Choroid plexus epithelial cell (primary cell): Measurements from ENCODE around the gene FYTTD1.

Experiments used
- DNase-seq: peaks from one replicate; pipeline ENCODE4 v3.0.0-alpha.2; 2010; ENCODE audit warnings: low read depth
- H3K4me3 ChIP-seq: 2 replicates; pipeline ENCODE4 v1.5.1; 2011; ENCODE audit warnings: low read depth, mild to moderate bottlenecking, control low read depth, low read length, moderate library complexity
- TF ChIP-seq, protein P1 (sequence below): conservative IDR thresholded peaks from 2 replicates; pipeline ENCODE4 v1.5.1; 2011; ENCODE audit warnings: low read depth, mild to moderate bottlenecking, control low read depth, inconsistent platforms, low read length, moderate library complexity

FYTTD1 gene

DNA sequence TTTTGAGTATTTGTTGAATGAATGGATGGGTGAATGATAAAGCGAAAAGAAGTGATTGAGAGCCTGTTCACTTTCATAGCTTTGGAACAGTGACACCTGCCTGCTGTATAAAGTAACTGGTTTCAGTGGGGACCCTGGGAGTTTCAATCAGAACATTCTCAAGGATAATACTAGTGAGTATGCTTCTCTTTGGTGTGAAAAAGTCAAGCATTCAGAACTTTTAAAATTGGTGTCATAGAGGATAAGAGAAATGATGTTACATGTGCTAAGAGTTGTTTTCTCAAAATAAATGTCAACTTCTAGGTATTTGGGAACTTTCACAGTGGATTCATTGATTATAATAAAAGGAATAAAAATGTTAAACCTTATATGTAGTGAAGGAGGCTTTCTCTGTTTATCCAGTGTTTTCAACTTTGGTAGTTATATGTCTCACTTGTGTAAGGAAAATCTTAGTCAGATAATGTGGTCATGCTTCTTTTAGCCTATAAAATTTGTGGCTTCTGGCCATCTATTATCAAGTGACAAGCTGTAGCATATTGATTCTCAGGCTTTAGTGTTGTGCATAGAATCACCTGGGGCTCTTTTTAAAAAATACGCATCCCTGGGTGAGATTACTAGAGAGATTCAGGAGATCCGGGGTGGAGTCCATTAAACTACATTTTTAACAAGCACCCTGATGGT is 53.2 kb downstream of the FYTTD1 start:
- peak; percentile 22 for DNase-seq
- H3K4me3 ChIP-seq: no peak overlapping the region
- TF ChIP-seq, protein P1, sequence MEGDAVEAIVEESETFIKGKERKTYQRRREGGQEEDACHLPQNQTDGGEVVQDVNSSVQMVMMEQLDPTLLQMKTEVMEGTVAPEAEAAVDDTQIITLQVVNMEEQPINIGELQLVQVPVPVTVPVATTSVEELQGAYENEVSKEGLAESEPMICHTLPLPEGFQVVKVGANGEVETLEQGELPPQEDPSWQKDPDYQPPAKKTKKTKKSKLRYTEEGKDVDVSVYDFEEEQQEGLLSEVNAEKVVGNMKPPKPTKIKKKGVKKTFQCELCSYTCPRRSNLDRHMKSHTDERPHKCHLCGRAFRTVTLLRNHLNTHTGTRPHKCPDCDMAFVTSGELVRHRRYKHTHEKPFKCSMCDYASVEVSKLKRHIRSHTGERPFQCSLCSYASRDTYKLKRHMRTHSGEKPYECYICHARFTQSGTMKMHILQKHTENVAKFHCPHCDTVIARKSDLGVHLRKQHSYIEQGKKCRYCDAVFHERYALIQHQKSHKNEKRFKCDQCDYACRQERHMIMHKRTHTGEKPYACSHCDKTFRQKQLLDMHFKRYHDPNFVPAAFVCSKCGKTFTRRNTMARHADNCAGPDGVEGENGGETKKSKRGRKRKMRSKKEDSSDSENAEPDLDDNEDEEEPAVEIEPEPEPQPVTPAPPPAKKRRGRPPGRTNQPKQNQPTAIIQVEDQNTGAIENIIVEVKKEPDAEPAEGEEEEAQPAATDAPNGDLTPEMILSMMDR: peak; percentile 40

DNA sequence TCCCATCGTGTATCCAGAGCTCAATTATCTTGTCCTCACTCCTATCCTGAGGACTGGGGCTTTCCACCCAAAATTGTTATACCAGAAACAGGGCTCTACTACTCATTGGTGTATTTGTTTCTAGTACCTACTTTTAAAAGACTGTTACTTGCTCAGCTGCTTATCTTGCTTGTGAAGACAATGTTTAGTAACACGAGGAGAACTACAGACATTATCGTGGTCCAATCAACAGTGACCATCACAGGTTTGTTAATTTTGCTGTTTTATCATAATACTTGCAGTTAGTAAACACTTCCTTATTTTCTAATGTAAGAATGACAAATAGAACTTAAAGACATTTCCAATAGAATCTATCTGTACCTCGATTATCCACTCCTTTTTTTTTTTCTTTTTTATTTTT is 54.8 kb downstream of the FYTTD1 start:
- no peak overlapping the region for H3K4me3 ChIP-seq
- no peak for DNase-seq
- TF ChIP-seq, protein P1: no peak

DNA sequence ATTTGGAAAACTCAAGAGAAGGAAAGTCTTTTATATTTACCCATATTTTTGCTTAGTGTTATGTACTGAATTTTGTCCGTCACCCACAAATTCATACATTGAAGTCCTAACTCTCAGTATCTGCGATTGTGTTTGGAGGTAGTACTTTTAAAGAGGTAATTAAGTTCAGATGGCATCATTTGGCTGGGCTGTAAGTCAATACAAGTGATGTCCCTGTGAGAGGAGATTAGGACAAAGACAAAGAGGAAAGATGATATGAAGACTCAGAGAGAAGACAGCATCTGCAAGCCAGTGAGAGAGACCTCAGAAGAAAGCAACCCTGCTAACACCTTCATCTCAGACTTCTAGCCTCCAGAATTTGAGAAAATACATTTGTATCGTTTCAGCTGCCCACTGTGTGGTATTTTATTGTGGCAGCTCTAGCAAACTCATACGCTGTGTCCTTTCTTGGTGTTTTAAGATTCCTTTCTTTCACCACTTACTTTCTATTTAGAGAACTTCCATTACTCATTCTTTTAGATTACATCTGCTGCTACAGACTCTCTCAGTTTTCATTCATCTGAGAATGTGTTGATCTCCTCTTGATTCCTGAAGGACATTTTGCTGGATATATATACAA is 58.4 kb downstream of the FYTTD1 start:
- peak; percentile 55 for DNase-seq
- no peak overlapping the region for H3K4me3 ChIP-seq
- TF ChIP-seq, protein P1: no peak

DNA sequence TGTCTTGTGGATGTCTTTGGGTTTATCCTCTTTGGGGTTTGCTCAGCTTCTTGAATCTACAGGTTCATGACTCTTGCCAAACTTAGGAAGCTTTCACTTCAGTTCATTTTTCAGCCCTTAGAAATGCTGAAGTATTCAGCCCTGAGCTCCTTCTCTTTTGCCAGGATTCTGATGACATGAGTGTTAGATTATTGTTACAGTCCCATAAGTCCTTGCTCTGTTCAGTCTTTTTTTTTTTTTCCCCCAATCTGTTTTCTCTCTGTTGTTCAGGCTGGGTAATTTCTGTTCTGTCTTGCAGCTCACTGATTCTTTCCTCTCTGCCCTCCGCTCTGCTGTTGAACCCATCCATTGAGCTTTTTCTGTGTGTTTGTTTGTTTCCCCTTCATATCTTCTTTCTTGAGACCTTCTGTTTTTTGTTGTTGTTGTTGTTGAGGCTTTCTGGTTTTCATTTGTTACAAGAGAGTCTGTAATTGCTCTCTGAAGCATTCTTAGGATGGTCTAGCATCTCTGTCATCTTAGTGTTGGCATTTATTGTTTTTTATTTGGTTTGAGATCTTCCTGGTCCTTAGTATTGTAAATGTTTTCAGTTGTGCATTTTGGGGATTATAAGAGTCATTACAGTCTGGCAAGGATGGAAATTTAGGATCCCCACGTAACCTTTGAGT is 59.8 kb downstream of the FYTTD1 start:
- H3K4me3 ChIP-seq: no peak overlapping the region
- DNase-seq: peak; percentile 73
- TF ChIP-seq, protein P1: no peak

DNA sequence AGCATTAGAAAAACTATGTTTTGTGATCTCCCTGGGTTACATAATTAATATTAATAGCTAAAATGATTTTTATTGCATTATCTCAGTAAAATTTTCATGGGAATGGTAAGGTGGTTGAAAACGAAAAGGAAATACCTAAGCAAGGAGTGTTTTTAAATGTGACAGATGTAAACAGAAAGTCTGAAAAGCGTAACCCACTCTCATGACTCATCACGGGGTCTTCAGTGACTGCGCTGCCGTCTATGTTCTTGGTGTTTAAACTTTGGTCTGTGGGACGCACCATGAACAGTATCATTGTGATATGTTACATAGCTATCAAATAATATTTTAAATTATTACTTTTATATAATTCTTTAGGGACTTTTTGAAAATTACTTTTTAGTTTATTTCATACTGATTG is 61.2 kb downstream of the FYTTD1 start:
- TF ChIP-seq, protein P1: no peak

DNA sequence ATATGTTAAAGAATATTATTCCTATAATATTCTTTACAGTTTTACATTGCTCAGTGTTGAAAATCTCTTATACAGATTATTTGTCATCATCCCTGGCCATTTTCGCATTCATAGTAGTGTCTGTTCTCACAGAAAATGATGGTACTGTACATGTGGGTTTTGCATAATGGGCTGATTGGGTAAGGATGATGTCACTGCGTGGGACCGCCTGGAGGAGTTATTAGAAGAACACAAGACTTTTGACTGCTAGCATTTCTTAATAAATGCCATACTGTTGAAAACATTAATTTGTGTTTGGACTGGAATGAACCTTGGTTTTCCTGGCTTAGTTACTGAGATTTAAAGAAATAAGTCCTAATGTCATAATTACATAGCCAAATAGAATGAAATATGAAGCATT is 61.7 kb downstream of the FYTTD1 start:
- no peak overlapping the region for H3K4me3 ChIP-seq
- TF ChIP-seq, protein P1: no peak
- DNase-seq: peak; percentile 92

More for the DNA sequence above, 61.2 kb downstream of the FYTTD1 start:
- peak; percentile 27 for DNase-seq
- H3K4me3 ChIP-seq: no peak overlapping the region
